WI38 (cell line): ENCODE results near the gene ACYP2.

ENCODE experiments used
- H3K4me3 ChIP-seq: 2 replicates; pipeline ENCODE4 v1.5.1; 2011; ENCODE audit warnings: low read depth, mild to moderate bottlenecking, control low read depth, low read length
- CTCF ChIP-seq: IDR thresholded peaks from 2 replicates; pipeline ENCODE4 v1.5.1; 2012; ENCODE audit warnings: low read depth, mild to moderate bottlenecking, control low read depth, low read length

The ACYP2 gene

GRCh38 chr2:54330162-54330925, 214.9 kb downstream of the ACYP2 start:
- peak overlapping the region; percentile 68 for H3K4me3 ChIP-seq
- TF ChIP-seq CTCF = no peak

GRCh38 chr2:54330926-54331835, 215.8 kb downstream of the ACYP2 start:
- peak overlapping the region; percentile 68 for H3K4me3 ChIP-seq
- no peak for TF ChIP-seq CTCF

GRCh38 chr2:54332386-54332785, 217.0 kb downstream of the ACYP2 start:
- TF ChIP-seq CTCF = no peak
- no peak overlapping the region for H3K4me3 ChIP-seq

GRCh38 chr2:54336136-54336976, 220.9 kb downstream of the ACYP2 start:
- H3K4me3 ChIP-seq = peak overlapping the region; percentile 14; the same call in 1 of the 2 replicates
- no peak for TF ChIP-seq CTCF

- H3K4me3 ChIP-seq = peak overlapping the region; percentile 14; the same call in 1 of the 2 replicates
- TF ChIP-seq CTCF = no peak
Measured at GRCh38 chr2:54336977-54337255, 221.5 kb downstream of the ACYP2 start.

- TF ChIP-seq CTCF = no peak
- H3K4me3 ChIP-seq = no peak overlapping the region
Measured at GRCh38 chr2:54341656-54342055, 226.2 kb downstream of the ACYP2 start.
